Esophagus (tissue), 2 donors: ENCODE measurements around the gene SLC17A4. TPM values are rescaled to one million over a fixed set of nuclear protein-coding genes. Genes with fewer than 3 reads are reported as not detected.

Experiments used
- H3K27ac ChIP-seq, 2 donors: one replicate each; pipeline ENCODE4 v1.5.1; 2013; ENCODE audit warnings: low read depth in 2 of 2, mild to moderate bottlenecking in 2 of 2, inconsistent platforms in 1 of 2, low read length in 1 of 2, moderate library complexity in 1 of 2
- H3K27me3 ChIP-seq, 2 donors: one replicate each; pipeline ENCODE4 v1.6.1; 2013; ENCODE audit warnings: low read length in 2 of 2, control low read depth in 1 of 2, mild to moderate bottlenecking in 1 of 2; ENCODE audit not compliant: insufficient read depth in 2 of 2, control insufficient read depth in 1 of 2
- H3K36me3 ChIP-seq, 2 donors: one replicate each; pipeline ENCODE4 v1.6.1; 2013; ENCODE audit warnings: low read length in 1 of 2; ENCODE audit not compliant: control insufficient read depth in 2 of 2, insufficient read depth in 2 of 2
- H3K4me1 ChIP-seq, 2 donors: one replicate each; pipeline ENCODE4 v1.6.1; 2013; ENCODE audit warnings: low read length in 1 of 2; ENCODE audit not compliant: control insufficient read depth in 2 of 2, insufficient read depth in 2 of 2
- H3K4me3 ChIP-seq, 2 donors: one replicate each; pipeline ENCODE4 v1.5.1; 2013; ENCODE audit warnings: low read length in 2 of 2, mild to moderate bottlenecking in 2 of 2, low read depth in 1 of 2, moderate library complexity in 1 of 2
- H3K9me3 ChIP-seq, 2 donors: one replicate each; pipeline ENCODE4 v1.6.1; 2013; ENCODE audit warnings: mild to moderate bottlenecking in 2 of 2, low read depth in 1 of 2, low read length in 1 of 2, moderate library complexity in 1 of 2; ENCODE audit not compliant: control insufficient read depth in 2 of 2, insufficient read depth in 1 of 2
- WGBS, 2 donors: extraction: QIAGEN DNeasy Blood & Tissue Kit; methylation state at CpG; one replicate each; pipeline ENCODE4 v1.1.7; 2013; 5-methylcytosine and 5-hydroxymethylcytosine counted together
- polyA plus RNA-seq, 2 donors: library from polyadenylated mRNA; stranded (reverse); fragments of 200-250 nt; gene quantifications; one replicate each; pipeline ENCODE4 v1.2.3, GENCODE V29; 2013
- donor health status: healthy with polysubstance abuse.
- donor health status: Bipolar disorder and iron deficiency.

Gene SLC17A4
- polyA plus RNA-seq: not detected

- H3K4me1 ChIP-seq: no peaks in the 10 kb centered on the region
Measured at GRCh38 chr6:25754535-25754934, at the start of gene SLC17A4. SLC17A4 (plus strand) TSS chr6:25754742; CDS start chr6:25761963, 7,221 bp downstream.

GRCh38 chr6:25706314-25707014, 48.1 kb upstream of the SLC17A4 start:
- Histone ChIP-seq H3K27ac (no peak overlapping the region), H3K4me3 (no peak overlapping the region), H3K27me3 (no peaks in the 10 kb centered on the region), H3K9me3 (no peaks in the 10 kb centered on the region), H3K36me3 (no peaks in the 10 kb centered on the region), H3K4me1 (no peaks in the 10 kb centered on the region)
- WGBS, 2 donors: 83 to 85% methylated on average over 6 of the region's 6 CpGs

More at GRCh38 chr6:25754535-25754934, at the start of gene SLC17A4:
- no peak within 1 kb of the TSS for H3K4me3 ChIP-seq
- no peak within 1 kb of the TSS for H3K27ac ChIP-seq
- peaks cover 3% of the 10 kb centered on the region in 2 donors for H3K27me3 ChIP-seq
- H3K36me3 ChIP-seq: no peaks in the 10 kb centered on the region
- H3K9me3 ChIP-seq: no peaks in the 10 kb centered on the region

GRCh38 chr6:25709761-25710160, 44.8 kb upstream of the SLC17A4 start:
- Histone ChIP-seq H3K27ac (no peak overlapping the region), H3K36me3 (no peaks in the 10 kb centered on the region), H3K4me1 (no peaks in the 10 kb centered on the region), H3K4me3 (no peak overlapping the region), H3K9me3 (no peaks in the 10 kb centered on the region), H3K27me3 (no peaks in the 10 kb centered on the region)
- 89 to 94% methylated on average over 10 of the region's 10 CpGs for WGBS, 2 donors

- Histone ChIP-seq H3K4me3 (no peak overlapping the region), H3K36me3 (no peaks in the 10 kb centered on the region), H3K27me3 (no peaks in the 10 kb centered on the region), H3K4me1 (no peaks in the 10 kb centered on the region), H3K27ac (no peak overlapping the region), H3K9me3 (no peaks in the 10 kb centered on the region)
- 78 to 83% methylated on average over 14 of the region's 14 CpGs for WGBS, 2 donors
Measured at GRCh38 chr6:25710287-25710686, 44.3 kb upstream of the SLC17A4 start.

- Histone ChIP-seq H3K4me3 (no peak overlapping the region), H3K27ac (no peak overlapping the region), H3K9me3 (no peaks in the 10 kb centered on the region), H3K27me3 (no peaks in the 10 kb centered on the region), H3K36me3 (no peaks in the 10 kb centered on the region), H3K4me1 (no peaks in the 10 kb centered on the region)
- WGBS, 2 donors: 61 to 79% methylated on average over 1 of the region's 1 CpG
Measured at GRCh38 chr6:25713824-25714223, 40.7 kb upstream of the SLC17A4 start.

- no peaks in the 10 kb centered on the region for H3K36me3 ChIP-seq
- WGBS, 2 donors: 43 to 50% methylated on average over 3 of the region's 3 CpGs
- H3K27me3 ChIP-seq: no peaks in the 10 kb centered on the region
- H3K4me3 ChIP-seq: no peak overlapping the region
- no peak overlapping the region for H3K27ac ChIP-seq
- H3K4me1 ChIP-seq: no peaks in the 10 kb centered on the region
- no peaks in the 10 kb centered on the region for H3K9me3 ChIP-seq
Measured at GRCh38 chr6:25714765-25715164, 39.8 kb upstream of the SLC17A4 start.

GRCh38 chr6:25715794-25716193, 38.7 kb upstream of the SLC17A4 start:
- no peaks in the 10 kb centered on the region for H3K36me3 ChIP-seq
- H3K27me3 ChIP-seq: no peaks in the 10 kb centered on the region
- H3K4me1 ChIP-seq: no peaks in the 10 kb centered on the region
- no peak overlapping the region for H3K4me3 ChIP-seq
- H3K27ac ChIP-seq: no peak overlapping the region
- H3K9me3 ChIP-seq: no peaks in the 10 kb centered on the region
- WGBS, 2 donors: 68 to 85% methylated on average over 4 of the region's 4 CpGs

GRCh38 chr6:25717866-25718740, 36.4 kb upstream of the SLC17A4 start:
- Histone ChIP-seq H3K9me3 (no peaks in the 10 kb centered on the region), H3K27ac (no peak overlapping the region), H3K4me3 (no peak overlapping the region), H3K36me3 (no peaks in the 10 kb centered on the region), H3K27me3 (no peaks in the 10 kb centered on the region), H3K4me1 (no peaks in the 10 kb centered on the region)
- WGBS, 2 donors: 51 to 53% methylated on average over 6 of the region's 6 CpGs

GRCh38 chr6:25726122-25726911, 28.2 kb upstream of the SLC17A4 start:
- 94% methylated on average over 37 of the region's 37 CpGs for WGBS, 2 donors
- H3K27me3 ChIP-seq: no peaks in the 10 kb centered on the region
- peaks cover 0 to 2% of the 10 kb centered on the region in 2 donors for H3K9me3 ChIP-seq
- H3K4me1 ChIP-seq: no peaks in the 10 kb centered on the region
- no peaks in the 10 kb centered on the region for H3K36me3 ChIP-seq
- no peak overlapping the region for H3K4me3 ChIP-seq
- H3K27ac ChIP-seq: no peak overlapping the region
